ENCODE data around the gene MTMR3.

The MTMR3 gene

GRCh38 chr22:30020511-30020910, 137.5 kb downstream of the MTMR3 start:
- Histone ChIP-seq H3K9ac (no peak overlapping the region), H3K36me3 (ENCODE audit: insufficient read depth) (no peaks in the 10 kb centered on the region), H3K27me3 (ENCODE audit: insufficient read depth, low read depth) (no peaks in the 10 kb centered on the region), H3K4me1 (ENCODE audit: low read depth, poor library complexity, severe bottlenecking) (no peaks in the 10 kb centered on the region), H3K4me3 (IDR thresholded peaks at IDR 0.05; ENCODE audit: insufficient read depth, low read depth, low read length) (no peak overlapping the region), H4K20me1 (ENCODE audit: insufficient read depth) (no peaks in the 10 kb centered on the region), H3K4me2 (no peak overlapping the region), H3K79me2 (ENCODE audit: insufficient read depth, low read depth) (no peaks in the 10 kb centered on the region), H2AFZ (ENCODE audit: low read depth) (no peak overlapping the region), H3K27ac (no peak overlapping the region)
- TF ChIP-seq CTCF (conservative IDR thresholded peaks at IDR 0.05; ENCODE audit: low read depth, low read length), result no peak

- no peak for TF ChIP-seq CTCF (conservative IDR thresholded peaks at IDR 0.05; ENCODE audit: low read depth, low read length)
- Histone ChIP-seq H3K36me3 (ENCODE audit: insufficient read depth) (no peaks in the 10 kb centered on the region), H3K9ac (no peak overlapping the region)
Measured at GRCh38 chr22:30021338-30021737, 138.4 kb downstream of the MTMR3 start.

GRCh38 chr22:30021881-30022619, 139.1 kb downstream of the MTMR3 start:
- Histone ChIP-seq H3K9ac (no peak overlapping the region), H3K27me3 (ENCODE audit: insufficient read depth, low read depth) (no peaks in the 10 kb centered on the region), H3K4me2 (no peak overlapping the region), H2AFZ (ENCODE audit: low read depth) (no peak overlapping the region), H3K36me3 (ENCODE audit: insufficient read depth) (no peaks in the 10 kb centered on the region), H4K20me1 (ENCODE audit: insufficient read depth) (no peaks in the 10 kb centered on the region), H3K4me1 (ENCODE audit: low read depth, poor library complexity, severe bottlenecking) (no peaks in the 10 kb centered on the region), H3K4me3 (IDR thresholded peaks at IDR 0.05; ENCODE audit: insufficient read depth, low read depth, low read length) (no peak overlapping the region), H3K79me2 (ENCODE audit: insufficient read depth, low read depth) (no peaks in the 10 kb centered on the region), H3K27ac (no peak overlapping the region)
- no peak for TF ChIP-seq CTCF (conservative IDR thresholded peaks at IDR 0.05; ENCODE audit: low read depth, low read length)

More at GRCh38 chr22:30021338-30021737, 138.4 kb downstream of the MTMR3 start:
- H2AFZ ChIP-seq (ENCODE audit: low read depth), result no peak overlapping the region
- H3K4me3 ChIP-seq (IDR thresholded peaks at IDR 0.05; ENCODE audit: insufficient read depth, low read depth, low read length), result no peak overlapping the region
- no peak overlapping the region for H3K27ac ChIP-seq
- no peak overlapping the region for H3K4me2 ChIP-seq
- no peaks in the 10 kb centered on the region for H3K4me1 ChIP-seq (ENCODE audit: low read depth, poor library complexity, severe bottlenecking)
- no peaks in the 10 kb centered on the region for H3K27me3 ChIP-seq (ENCODE audit: insufficient read depth, low read depth)
- no peaks in the 10 kb centered on the region for H3K79me2 ChIP-seq (ENCODE audit: insufficient read depth, low read depth)
- H4K20me1 ChIP-seq (ENCODE audit: insufficient read depth), result no peaks in the 10 kb centered on the region

GRCh38 chr22:30023099-30023660, 140.2 kb downstream of the MTMR3 start:
- no peaks in the 10 kb centered on the region for H3K27me3 ChIP-seq (ENCODE audit: insufficient read depth, low read depth)
- no peak overlapping the region for H2AFZ ChIP-seq (ENCODE audit: low read depth)
- H3K9ac ChIP-seq, result no peak overlapping the region
- H4K20me1 ChIP-seq (ENCODE audit: insufficient read depth), result no peaks in the 10 kb centered on the region
- no peak overlapping the region for H3K4me3 ChIP-seq (IDR thresholded peaks at IDR 0.05; ENCODE audit: insufficient read depth, low read depth, low read length)
- H3K4me1 ChIP-seq (ENCODE audit: low read depth, poor library complexity, severe bottlenecking), result no peaks in the 10 kb centered on the region
- H3K79me2 ChIP-seq (ENCODE audit: insufficient read depth, low read depth), result no peaks in the 10 kb centered on the region
- no peak for TF ChIP-seq CTCF (conservative IDR thresholded peaks at IDR 0.05; ENCODE audit: low read depth, low read length)
- H3K36me3 ChIP-seq (ENCODE audit: insufficient read depth), result no peaks in the 10 kb centered on the region
- no peak overlapping the region for H3K4me2 ChIP-seq
- no peak overlapping the region for H3K27ac ChIP-seq
